Measurements from ENCODE around the gene ABI3.

The ABI3 gene

DNA sequence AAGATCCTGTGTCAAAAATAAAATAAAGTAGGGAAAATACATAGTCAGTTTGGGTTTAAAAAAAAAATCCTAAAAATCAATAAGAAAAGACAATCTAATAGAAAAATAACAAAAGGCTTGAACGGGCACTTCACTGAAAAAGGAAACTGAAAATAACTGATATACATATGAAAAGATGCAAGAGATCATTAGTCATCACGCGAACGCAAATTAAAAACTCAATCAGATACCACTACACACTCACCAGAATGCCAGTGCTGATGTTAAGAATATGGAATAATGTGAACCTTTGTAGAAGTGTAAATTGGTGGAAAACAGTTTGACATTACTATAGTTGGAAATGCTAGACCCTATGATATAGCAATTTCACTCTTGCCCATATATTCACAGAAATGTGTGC, 14.8 kb upstream of the ABI3 start:
- Mint-ChIP-seq H3K4me3 (no peak overlapping the region), H3K36me3 (ENCODE audit: low read depth) (no peaks in the 10 kb centered on the region), H3K27ac (no peak overlapping the region), H3K27me3 (ENCODE audit: low read depth) (peaks cover 4% of the 10 kb centered on the region), H3K4me1 (no peaks in the 10 kb centered on the region), H3K9me3 (no peaks in the 10 kb centered on the region)
- TF ChIP-seq, protein P1, sequence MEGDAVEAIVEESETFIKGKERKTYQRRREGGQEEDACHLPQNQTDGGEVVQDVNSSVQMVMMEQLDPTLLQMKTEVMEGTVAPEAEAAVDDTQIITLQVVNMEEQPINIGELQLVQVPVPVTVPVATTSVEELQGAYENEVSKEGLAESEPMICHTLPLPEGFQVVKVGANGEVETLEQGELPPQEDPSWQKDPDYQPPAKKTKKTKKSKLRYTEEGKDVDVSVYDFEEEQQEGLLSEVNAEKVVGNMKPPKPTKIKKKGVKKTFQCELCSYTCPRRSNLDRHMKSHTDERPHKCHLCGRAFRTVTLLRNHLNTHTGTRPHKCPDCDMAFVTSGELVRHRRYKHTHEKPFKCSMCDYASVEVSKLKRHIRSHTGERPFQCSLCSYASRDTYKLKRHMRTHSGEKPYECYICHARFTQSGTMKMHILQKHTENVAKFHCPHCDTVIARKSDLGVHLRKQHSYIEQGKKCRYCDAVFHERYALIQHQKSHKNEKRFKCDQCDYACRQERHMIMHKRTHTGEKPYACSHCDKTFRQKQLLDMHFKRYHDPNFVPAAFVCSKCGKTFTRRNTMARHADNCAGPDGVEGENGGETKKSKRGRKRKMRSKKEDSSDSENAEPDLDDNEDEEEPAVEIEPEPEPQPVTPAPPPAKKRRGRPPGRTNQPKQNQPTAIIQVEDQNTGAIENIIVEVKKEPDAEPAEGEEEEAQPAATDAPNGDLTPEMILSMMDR (IDR thresholded peaks at IDR 0.05; ENCODE audit: unreplicated experiment in 3 of 3): no peak

DNA sequence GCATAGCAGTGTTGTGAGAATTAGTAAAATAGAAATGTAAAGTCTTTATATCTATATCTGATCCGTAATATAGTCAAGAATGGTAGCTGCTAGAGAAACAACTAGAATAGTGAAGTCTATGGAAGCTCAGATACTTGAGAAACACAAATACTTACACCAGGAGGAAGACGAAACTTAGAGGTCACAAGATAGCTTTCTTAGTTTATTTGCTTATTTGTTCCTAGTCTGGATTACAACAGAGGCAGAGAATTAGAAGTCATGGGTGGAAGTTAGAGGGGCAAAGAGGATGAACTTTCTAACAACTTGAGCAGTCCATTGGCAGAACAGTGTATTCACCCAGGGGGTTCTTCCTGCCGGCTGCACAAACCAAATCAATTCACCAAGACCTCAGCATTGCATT, 14.0 kb upstream of the ABI3 start:
- Mint-ChIP-seq H3K27ac (no peak overlapping the region), H3K4me1 (no peaks in the 10 kb centered on the region), H3K27me3 (ENCODE audit: low read depth) (peaks cover 4% of the 10 kb centered on the region), H3K9me3 (no peaks in the 10 kb centered on the region), H3K4me3 (no peak overlapping the region), H3K36me3 (ENCODE audit: low read depth) (no peaks in the 10 kb centered on the region)
- TF ChIP-seq, protein P1 (IDR thresholded peaks at IDR 0.05; ENCODE audit: unreplicated experiment in 3 of 3): no peak

DNA sequence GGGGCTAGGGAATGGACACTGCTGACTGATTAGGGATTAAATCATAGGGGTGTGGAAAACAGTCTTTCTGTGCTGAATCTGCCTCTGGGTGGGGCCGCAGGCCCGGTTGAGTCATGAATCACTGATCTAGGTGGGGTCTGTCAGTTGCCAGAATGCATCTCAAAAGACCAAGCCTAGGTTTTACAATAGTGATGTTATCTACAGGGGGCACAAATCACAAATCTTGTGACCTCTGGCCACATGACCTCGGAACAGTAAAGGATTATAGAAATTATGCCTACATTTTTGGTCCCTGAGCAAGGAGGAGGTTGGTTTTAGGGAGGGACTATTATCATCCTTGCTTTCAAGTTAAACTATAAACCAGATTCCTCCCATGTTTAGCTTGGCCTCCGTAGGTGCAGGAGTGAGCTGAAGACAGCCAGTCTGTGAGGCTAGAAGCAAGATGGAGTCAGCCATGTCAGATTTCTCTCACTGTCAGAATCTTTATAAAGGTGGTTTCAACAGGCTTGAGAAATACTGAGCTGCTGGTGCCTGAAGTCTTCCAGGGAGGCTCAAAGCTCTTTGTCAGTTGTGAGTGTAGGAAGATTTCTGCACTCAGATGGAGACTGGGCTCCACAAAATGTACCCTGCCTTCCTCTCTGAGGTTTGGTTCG, 13.0 kb upstream of the ABI3 start:
- no peaks in the 10 kb centered on the region for H3K36me3 Mint-ChIP-seq (ENCODE audit: low read depth)
- H3K9me3 Mint-ChIP-seq: no peaks in the 10 kb centered on the region
- no peak overlapping the region for H3K4me3 Mint-ChIP-seq
- H3K27ac Mint-ChIP-seq: no peak overlapping the region
- H3K27me3 Mint-ChIP-seq (ENCODE audit: low read depth): peaks cover 8% of the 10 kb centered on the region
- TF ChIP-seq, protein P1 (IDR thresholded peaks at IDR 0.05; ENCODE audit: unreplicated experiment in 3 of 3): no peak
- no peaks in the 10 kb centered on the region for H3K4me1 Mint-ChIP-seq

DNA sequence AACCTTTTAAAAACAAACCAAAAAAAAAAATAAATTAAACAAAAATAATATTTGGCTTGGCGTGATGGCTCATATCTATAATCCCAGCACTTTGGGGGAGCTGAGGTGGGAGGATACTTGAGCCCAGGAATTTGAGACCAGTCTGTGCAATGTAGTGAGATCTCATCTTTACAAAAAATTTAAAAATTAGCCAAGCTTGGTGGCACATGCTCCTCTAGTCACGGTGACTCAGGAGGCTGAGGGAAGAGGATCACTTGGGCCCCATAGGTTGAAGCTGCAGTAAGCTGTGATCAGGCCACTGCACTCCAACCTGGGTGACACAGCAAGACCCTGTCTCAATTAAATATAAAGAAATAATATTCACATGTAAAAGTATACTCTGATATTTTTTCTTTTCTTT, 12.3 kb upstream of the ABI3 start:
- Mint-ChIP-seq H3K27me3 (ENCODE audit: low read depth) (peaks cover 9% of the 10 kb centered on the region), H3K36me3 (ENCODE audit: low read depth) (no peaks in the 10 kb centered on the region), H3K4me3 (no peak overlapping the region), H3K27ac (no peak overlapping the region), H3K4me1 (no peaks in the 10 kb centered on the region), H3K9me3 (no peaks in the 10 kb centered on the region)
- TF ChIP-seq, protein P1 (IDR thresholded peaks at IDR 0.05; ENCODE audit: unreplicated experiment in 3 of 3): no peak

DNA sequence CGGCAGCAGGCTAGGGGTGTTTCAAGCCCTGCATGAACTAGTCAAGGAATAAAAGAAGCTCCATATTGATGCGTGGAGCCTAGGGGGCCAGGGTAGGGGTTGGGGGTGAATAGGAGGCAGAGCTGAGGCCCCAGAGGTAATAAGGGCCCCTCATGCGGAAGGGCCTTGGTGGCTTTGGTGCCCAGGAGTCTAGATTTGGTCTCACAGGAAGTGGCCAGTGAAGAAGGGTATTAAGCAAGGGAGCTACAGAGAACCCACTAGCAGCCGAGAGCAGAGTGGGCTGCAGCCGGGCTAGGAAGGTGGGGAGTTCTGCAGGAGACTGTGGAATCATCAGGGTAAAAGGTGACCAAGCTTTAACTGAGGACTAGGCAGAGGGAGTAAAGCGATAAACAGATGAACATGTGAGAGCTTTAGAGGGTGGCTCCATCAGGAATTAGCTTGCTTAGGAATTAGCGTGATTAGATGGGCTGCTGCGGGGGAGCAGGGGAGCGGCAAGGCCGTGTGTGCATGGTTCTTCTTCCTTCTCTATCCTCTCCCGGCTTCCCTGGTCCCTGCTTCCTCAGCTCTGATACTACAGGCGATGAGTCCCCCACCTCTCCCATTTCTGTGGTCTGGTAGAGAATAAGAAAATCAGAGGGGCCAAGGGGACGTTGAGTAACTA, 10.0 kb upstream of the ABI3 start:
- no peaks in the 10 kb centered on the region for H3K4me1 Mint-ChIP-seq
- no peak overlapping the region for H3K4me3 Mint-ChIP-seq
- H3K27me3 Mint-ChIP-seq (ENCODE audit: low read depth): peaks cover 16% of the 10 kb centered on the region
- H3K27ac Mint-ChIP-seq: no peak overlapping the region
- no peaks in the 10 kb centered on the region for H3K9me3 Mint-ChIP-seq
- H3K36me3 Mint-ChIP-seq (ENCODE audit: low read depth): no peaks in the 10 kb centered on the region
- TF ChIP-seq, protein P1 (IDR thresholded peaks at IDR 0.05; ENCODE audit: unreplicated experiment in 3 of 3): no peak

DNA sequence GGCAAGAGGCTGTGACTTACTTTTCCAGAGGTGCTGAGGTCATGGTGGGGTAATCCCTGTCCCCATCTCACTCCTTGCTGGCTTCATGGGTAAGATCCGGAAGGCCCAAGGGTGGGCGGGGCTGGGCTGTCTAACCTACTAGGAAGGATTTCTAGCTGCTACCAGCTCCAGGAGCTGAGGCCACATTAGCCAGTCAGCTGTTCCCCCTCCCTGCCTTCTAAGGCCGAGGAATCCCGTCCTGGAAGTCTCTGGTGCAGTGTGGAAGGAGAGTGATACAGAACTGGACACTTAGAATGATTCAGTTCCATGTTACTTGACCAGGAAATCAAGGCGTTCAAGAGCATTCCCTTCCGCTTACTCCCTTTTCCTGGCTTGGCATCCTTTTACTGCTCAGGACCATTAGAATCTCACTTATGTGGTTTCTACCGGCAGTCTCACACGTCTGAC, 9.0 kb upstream of the ABI3 start:
- Mint-ChIP-seq H3K9me3 (no peaks in the 10 kb centered on the region), H3K4me1 (no peaks in the 10 kb centered on the region), H3K36me3 (ENCODE audit: low read depth) (no peaks in the 10 kb centered on the region), H3K27me3 (ENCODE audit: low read depth) (peaks cover 16% of the 10 kb centered on the region), H3K4me3 (no peak overlapping the region), H3K27ac (no peak overlapping the region)
- TF ChIP-seq, protein P1 (IDR thresholded peaks at IDR 0.05; ENCODE audit: unreplicated experiment in 3 of 3): no peak
